ENCODE data around the gene C11orf16.

DNA sequence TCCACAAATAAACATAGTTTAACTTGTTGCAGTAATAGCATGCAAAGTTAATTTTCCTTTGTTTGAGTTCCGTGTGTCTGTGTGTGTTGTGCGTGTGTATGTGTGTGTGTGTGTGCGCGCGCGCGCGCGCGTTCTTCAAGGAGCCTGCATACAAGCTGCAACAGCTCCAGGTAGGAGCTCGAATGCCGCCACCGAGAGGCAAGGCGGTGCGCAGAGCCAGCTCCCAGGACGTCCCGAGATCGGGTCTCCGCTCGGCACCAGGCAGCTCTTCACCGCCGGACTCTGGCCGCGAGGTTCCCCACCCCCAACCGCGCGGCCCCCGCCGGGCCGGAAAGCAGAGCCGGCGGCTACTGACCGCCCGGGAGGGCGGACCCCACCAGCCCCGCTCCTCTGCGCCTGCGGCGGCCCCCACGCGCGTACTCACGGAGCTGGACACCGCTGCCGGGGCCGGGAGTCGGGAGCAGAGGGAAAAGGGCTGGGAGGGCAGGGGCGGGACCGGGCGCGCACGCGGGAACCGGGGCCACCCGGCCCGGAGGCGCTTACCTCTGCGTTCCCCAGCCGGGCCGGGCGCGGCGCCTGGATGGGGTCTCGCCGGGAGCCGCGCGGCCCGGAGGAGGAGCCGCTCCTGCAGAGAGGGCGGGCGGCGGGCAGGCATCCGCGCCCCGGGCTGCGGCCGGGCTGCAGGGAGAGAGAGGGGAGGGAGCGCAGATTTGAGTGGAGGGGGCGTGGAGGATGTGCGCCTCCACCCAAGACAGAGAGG is 62.2 kb downstream of the C11orf16 start:
- no peak for TF ChIP-seq EZH2 (IDR thresholded peaks at IDR 0.05; ENCODE audit: borderline replicate concordance, low read length)
- TF ChIP-seq, protein P1, sequence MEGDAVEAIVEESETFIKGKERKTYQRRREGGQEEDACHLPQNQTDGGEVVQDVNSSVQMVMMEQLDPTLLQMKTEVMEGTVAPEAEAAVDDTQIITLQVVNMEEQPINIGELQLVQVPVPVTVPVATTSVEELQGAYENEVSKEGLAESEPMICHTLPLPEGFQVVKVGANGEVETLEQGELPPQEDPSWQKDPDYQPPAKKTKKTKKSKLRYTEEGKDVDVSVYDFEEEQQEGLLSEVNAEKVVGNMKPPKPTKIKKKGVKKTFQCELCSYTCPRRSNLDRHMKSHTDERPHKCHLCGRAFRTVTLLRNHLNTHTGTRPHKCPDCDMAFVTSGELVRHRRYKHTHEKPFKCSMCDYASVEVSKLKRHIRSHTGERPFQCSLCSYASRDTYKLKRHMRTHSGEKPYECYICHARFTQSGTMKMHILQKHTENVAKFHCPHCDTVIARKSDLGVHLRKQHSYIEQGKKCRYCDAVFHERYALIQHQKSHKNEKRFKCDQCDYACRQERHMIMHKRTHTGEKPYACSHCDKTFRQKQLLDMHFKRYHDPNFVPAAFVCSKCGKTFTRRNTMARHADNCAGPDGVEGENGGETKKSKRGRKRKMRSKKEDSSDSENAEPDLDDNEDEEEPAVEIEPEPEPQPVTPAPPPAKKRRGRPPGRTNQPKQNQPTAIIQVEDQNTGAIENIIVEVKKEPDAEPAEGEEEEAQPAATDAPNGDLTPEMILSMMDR (IDR thresholded peaks at IDR 0.05; ENCODE audit: low read length), result no peak

All from OCI-LY1 (cell line).